GM19463 (cell line): ENCODE data around the gene CNTNAP1.
A peak's percentile ranks its signal among the peaks of the same experiment; 100 is the strongest.

Source experiments
- ATAC-seq: cut with Tn5 transposase; IDR thresholded peaks from one replicate; pipeline ENCODE4 v1.9.1; 2021; ENCODE audit warnings: mild to moderate bottlenecking, moderate library complexity; ENCODE audit not compliant: unreplicated experiment

CNTNAP1 gene

GRCh38 chr17:42684929-42685556 is 2.7 kb downstream of the CNTNAP1 start:
- ATAC-seq = no peak

- no peak for ATAC-seq
Measured at GRCh38 chr17:42685831-42686230, 3.5 kb downstream of the CNTNAP1 start.

- no peak for ATAC-seq
Measured at GRCh38 chr17:42686520-42687128, 4.3 kb downstream of the CNTNAP1 start.

GRCh38 chr17:42687707-42688320 is 5.5 kb downstream of the CNTNAP1 start:
- ATAC-seq = no peak

GRCh38 chr17:42690596-42690995 is 8.3 kb downstream of the CNTNAP1 start:
- ATAC-seq = no peak

- ATAC-seq = no peak
Measured at GRCh38 chr17:42691021-42691545, 8.8 kb downstream of the CNTNAP1 start.

- no peak for ATAC-seq
Measured at GRCh38 chr17:42692489-42692888, 10.2 kb downstream of the CNTNAP1 start.

- ATAC-seq = no peak
Measured at GRCh38 chr17:42694524-42694923, 12.2 kb downstream of the CNTNAP1 start.

GRCh38 chr17:42695500-42695899 is 13.2 kb downstream of the CNTNAP1 start:
- no peak for ATAC-seq

- no peak for ATAC-seq
Measured at GRCh38 chr17:42697108-42697811, 14.9 kb downstream of the CNTNAP1 start.

- ATAC-seq = no peak
Measured at GRCh38 chr17:42698736-42699414, 16.5 kb downstream of the CNTNAP1 start.

GRCh38 chr17:42699415-42699740 is 17.0 kb downstream of the CNTNAP1 start:
- ATAC-seq = no peak

- ATAC-seq = no peak
Measured at GRCh38 chr17:42700586-42701289, 18.4 kb downstream of the CNTNAP1 start.

GRCh38 chr17:42702446-42702845 is 20.1 kb downstream of the CNTNAP1 start:
- ATAC-seq = no peak

- ATAC-seq = peak; percentile 10
Measured at GRCh38 chr17:42704490-42704836, 22.1 kb downstream of the CNTNAP1 start.

GRCh38 chr17:42704837-42705494 is 22.6 kb downstream of the CNTNAP1 start:
- ATAC-seq = peak; percentile 75

GRCh38 chr17:42706732-42707131 is 24.4 kb downstream of the CNTNAP1 start:
- no peak for ATAC-seq

GRCh38 chr17:42708588-42708987 is 26.3 kb downstream of the CNTNAP1 start:
- ATAC-seq = no peak

GRCh38 chr17:42709561-42709960 is 27.2 kb downstream of the CNTNAP1 start:
- ATAC-seq = no peak

- no peak for ATAC-seq
Measured at GRCh38 chr17:42720996-42721583, 38.8 kb downstream of the CNTNAP1 start.
